Mucosa of stomach (tissue), 1 donor: Measurements from ENCODE around the gene GFOD1.

Experiments used
- H3K27me3 ChIP-seq: one replicate; pipeline ENCODE4 v1.7.0; 2013; ENCODE audit warnings: mild to moderate bottlenecking, low read length; ENCODE audit not compliant: control insufficient read depth, insufficient read depth
- H3K36me3 ChIP-seq: one replicate; pipeline ENCODE4 v1.7.0; 2013; ENCODE audit warnings: low read length; ENCODE audit not compliant: control insufficient read depth, insufficient read depth
- H3K4me1 ChIP-seq: one replicate; pipeline ENCODE4 v1.7.0; 2013; ENCODE audit warnings: mild to moderate bottlenecking, low read length; ENCODE audit not compliant: control insufficient read depth, insufficient read depth
- H3K4me3 ChIP-seq: one replicate; pipeline ENCODE4 v1.7.0; 2013; ENCODE audit warnings: low read length
- H3K9ac ChIP-seq: one replicate; pipeline ENCODE4 v1.7.0; 2013; ENCODE audit warnings: mild to moderate bottlenecking, low read length, moderate library complexity
- H3K9me3 ChIP-seq: one replicate; pipeline ENCODE4 v1.7.0; 2013; ENCODE audit warnings: mild to moderate bottlenecking, low read length, moderate library complexity; ENCODE audit not compliant: control insufficient read depth
- donor health status: Pancreatic carcinoma.

The GFOD1 gene

DNA sequence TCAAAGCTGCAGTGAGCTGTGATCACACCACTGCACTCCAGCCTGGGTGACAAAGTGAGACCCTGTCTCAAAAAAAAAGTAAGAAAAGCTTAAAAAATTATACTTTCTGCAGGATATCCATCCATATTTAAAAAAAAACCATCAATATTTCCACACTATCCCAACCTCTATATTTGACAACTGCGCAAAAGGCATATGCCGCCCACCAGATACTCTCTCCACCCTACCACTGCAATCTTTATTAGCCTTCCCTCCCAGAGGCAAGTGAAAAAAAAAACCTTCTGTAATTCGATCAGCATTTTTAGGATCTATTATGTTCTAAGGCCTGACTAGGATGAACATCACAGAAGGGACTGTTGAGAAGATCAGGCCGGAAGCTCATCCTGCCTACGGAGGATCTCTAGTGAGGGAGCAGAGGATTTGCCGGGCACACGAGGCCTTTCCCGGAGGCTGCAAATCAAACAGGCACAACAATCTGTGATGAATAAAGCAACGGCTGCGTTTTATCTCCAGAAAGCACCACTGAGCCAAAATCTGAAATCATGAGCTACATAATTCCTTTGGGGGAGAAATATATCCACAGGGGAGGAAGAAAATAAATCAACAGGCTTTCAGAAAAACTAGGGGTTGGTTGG lies 65.9 kb downstream of the GFOD1 start:
- H3K4me3 ChIP-seq, result no peak overlapping the region
- H3K36me3 ChIP-seq, result no peaks in the 10 kb centered on the region
- no peak overlapping the region for H3K9ac ChIP-seq
- H3K9me3 ChIP-seq, result no peaks in the 10 kb centered on the region
- peaks cover 6% of the 10 kb centered on the region for H3K27me3 ChIP-seq
- peaks cover 6% of the 10 kb centered on the region for H3K4me1 ChIP-seq

- Histone ChIP-seq H3K9ac (no peak overlapping the region), H3K4me1 (peaks cover 6% of the 10 kb centered on the region), H3K27me3 (peaks cover 6% of the 10 kb centered on the region), H3K36me3 (no peaks in the 10 kb centered on the region), H3K4me3 (no peak overlapping the region), H3K9me3 (no peaks in the 10 kb centered on the region)
These were observed 67.1 kb downstream of the GFOD1 start for GRCh38 chr6:13420269-13420668.

DNA sequence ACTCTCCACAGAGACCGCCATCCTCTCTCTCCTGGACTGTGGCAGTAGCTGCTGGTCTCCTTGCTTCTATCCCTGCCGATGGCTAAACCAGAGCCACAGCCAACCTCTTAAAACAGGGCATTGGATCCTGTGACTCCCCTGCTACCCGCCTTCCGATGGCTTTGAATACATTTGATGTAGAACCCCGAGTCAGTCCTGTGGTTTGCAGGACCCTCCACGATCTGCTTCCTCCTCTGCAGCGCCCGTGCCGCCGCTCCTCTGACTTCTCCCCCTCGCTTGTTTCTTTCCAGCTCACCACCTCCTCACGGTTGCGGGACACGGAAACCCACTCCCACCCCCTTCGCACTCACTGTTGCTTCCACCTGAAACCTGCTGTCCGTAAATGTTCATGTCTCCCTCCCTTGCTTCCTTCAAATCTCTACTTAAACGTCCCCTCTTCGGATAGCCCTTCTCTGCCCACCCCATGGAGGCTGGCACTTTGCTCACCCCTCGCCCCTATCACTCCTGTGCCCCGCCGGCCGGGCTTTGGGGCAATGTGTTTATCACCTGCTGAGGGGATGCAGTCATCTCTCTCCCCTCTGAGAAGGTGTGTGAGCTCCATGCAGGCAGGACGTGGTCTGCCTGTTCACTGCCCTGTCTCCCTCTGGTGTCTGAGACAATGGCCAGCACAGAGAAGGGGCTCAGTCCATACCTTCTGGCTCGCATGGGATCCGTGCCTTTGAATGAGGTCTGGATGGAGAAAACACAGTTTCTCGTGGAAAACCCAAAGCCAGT lies 67.8 kb downstream of the GFOD1 start:
- Histone ChIP-seq H3K9me3 (no peaks in the 10 kb centered on the region), H3K36me3 (no peaks in the 10 kb centered on the region), H3K27me3 (peaks cover 6% of the 10 kb centered on the region), H3K4me1 (peaks cover 6% of the 10 kb centered on the region), H3K9ac (no peak overlapping the region), H3K4me3 (no peak overlapping the region)

- H3K36me3 ChIP-seq, result no peaks in the 10 kb centered on the region
- H3K4me3 ChIP-seq, result no peak overlapping the region
- H3K27me3 ChIP-seq, result peaks cover 6% of the 10 kb centered on the region
- H3K9me3 ChIP-seq, result no peaks in the 10 kb centered on the region
- peaks cover 12% of the 10 kb centered on the region for H3K4me1 ChIP-seq
- H3K9ac ChIP-seq, result no peak overlapping the region
These were observed 68.6 kb downstream of the GFOD1 start for GRCh38 chr6:13418844-13419243.

- H3K4me1 ChIP-seq, result peaks cover 19% of the 10 kb centered on the region
- H3K9ac ChIP-seq, result no peak overlapping the region
- no peaks in the 10 kb centered on the region for H3K36me3 ChIP-seq
- no peaks in the 10 kb centered on the region for H3K9me3 ChIP-seq
- no peak overlapping the region for H3K4me3 ChIP-seq
- peaks cover 6% of the 10 kb centered on the region for H3K27me3 ChIP-seq
These were observed 69.4 kb downstream of the GFOD1 start for GRCh38 chr6:13417954-13418353.

- Histone ChIP-seq H3K4me3 (no peak overlapping the region), H3K4me1 (peaks cover 19% of the 10 kb centered on the region), H3K36me3 (no peaks in the 10 kb centered on the region), H3K9ac (no peak overlapping the region), H3K27me3 (peaks cover 6% of the 10 kb centered on the region), H3K9me3 (no peaks in the 10 kb centered on the region)
These were observed 70.0 kb downstream of the GFOD1 start for GRCh38 chr6:13417431-13417830.

- Histone ChIP-seq H3K27me3 (peaks cover 6% of the 10 kb centered on the region), H3K36me3 (no peaks in the 10 kb centered on the region), H3K4me1 (peaks cover 23% of the 10 kb centered on the region), H3K9me3 (no peaks in the 10 kb centered on the region), H3K9ac (no peak overlapping the region), H3K4me3 (no peak overlapping the region)
These were observed 72.1 kb downstream of the GFOD1 start for GRCh38 chr6:13415283-13415682.

GRCh38 chr6:13413900-13414555 lies 73.4 kb downstream of the GFOD1 start:
- Histone ChIP-seq H3K9ac (no peak overlapping the region), H3K4me3 (no peak overlapping the region)

GRCh38 chr6:13413466-13413862 lies 73.9 kb downstream of the GFOD1 start:
- Histone ChIP-seq H3K4me3 (no peak overlapping the region), H3K9ac (no peak overlapping the region), H3K36me3 (no peaks in the 10 kb centered on the region), H3K27me3 (no peaks in the 10 kb centered on the region), H3K4me1 (peaks cover 18% of the 10 kb centered on the region), H3K9me3 (no peaks in the 10 kb centered on the region)

More at GRCh38 chr6:13413900-13414555, 73.4 kb downstream of the GFOD1 start:
- Histone ChIP-seq H3K4me1 (peaks cover 23% of the 10 kb centered on the region), H3K27me3 (no peaks in the 10 kb centered on the region), H3K9me3 (no peaks in the 10 kb centered on the region), H3K36me3 (no peaks in the 10 kb centered on the region)

GRCh38 chr6:13412639-13413465 lies 74.5 kb downstream of the GFOD1 start:
- Histone ChIP-seq H3K9ac (no peak overlapping the region), H3K9me3 (no peaks in the 10 kb centered on the region), H3K4me1 (peaks cover 20% of the 10 kb centered on the region), H3K36me3 (no peaks in the 10 kb centered on the region), H3K27me3 (no peaks in the 10 kb centered on the region), H3K4me3 (no peak overlapping the region)

DNA sequence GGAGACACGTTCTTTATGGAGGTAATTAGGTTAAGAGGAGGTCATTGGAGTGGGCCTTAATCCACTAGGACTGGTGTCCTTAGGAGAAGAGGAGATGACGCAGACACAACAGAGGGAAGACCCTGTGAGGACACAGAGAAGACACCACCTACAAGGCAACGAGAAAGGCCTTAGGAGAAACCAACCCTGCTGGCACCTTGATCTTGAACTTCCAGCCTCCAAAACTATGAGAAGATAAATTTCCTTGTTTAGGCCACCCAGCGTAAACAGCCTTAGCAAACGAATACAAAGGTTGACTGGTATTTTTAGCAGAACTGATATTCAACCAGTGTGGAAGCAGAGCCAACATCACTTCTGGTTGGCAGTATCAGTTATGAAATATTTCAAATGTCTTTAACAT lies 75.2 kb downstream of the GFOD1 start:
- Histone ChIP-seq H3K9ac (no peak overlapping the region), H3K4me3 (no peak overlapping the region), H3K27me3 (no peaks in the 10 kb centered on the region), H3K9me3 (no peaks in the 10 kb centered on the region), H3K4me1 (peaks cover 27% of the 10 kb centered on the region), H3K36me3 (no peaks in the 10 kb centered on the region)
